Testis (tissue), 2 donors: ENCODE results near the gene SUV39H1.

Source experiments
- POLR2A ChIP-seq: fragments of 450-650 bp; IDR thresholded peaks from one replicate; pipeline ENCODE4 v1.6.1; 2017; ENCODE audit warnings: antibody characterized with exemption, mild to moderate bottlenecking, moderate library complexity
- TF ChIP-seq, protein P1 (sequence below), 3 experiments: fragments of 450-650 bp in 2 of 3; fragments of 200-600 bp in 1 of 3; sonication (generic) in 1 of 3; IDR thresholded peaks; one replicate each; pipeline ENCODE4 v1.5.1; 2016 to 2019; ENCODE audit warnings: antibody characterized with exemption in 3 of 3, mild to moderate bottlenecking in 2 of 3, moderate library complexity in 1 of 3

GRCh38 chrX:48737940-48738339 lies 41.4 kb downstream of the SUV39H1 start:
- TF ChIP-seq, protein P1, sequence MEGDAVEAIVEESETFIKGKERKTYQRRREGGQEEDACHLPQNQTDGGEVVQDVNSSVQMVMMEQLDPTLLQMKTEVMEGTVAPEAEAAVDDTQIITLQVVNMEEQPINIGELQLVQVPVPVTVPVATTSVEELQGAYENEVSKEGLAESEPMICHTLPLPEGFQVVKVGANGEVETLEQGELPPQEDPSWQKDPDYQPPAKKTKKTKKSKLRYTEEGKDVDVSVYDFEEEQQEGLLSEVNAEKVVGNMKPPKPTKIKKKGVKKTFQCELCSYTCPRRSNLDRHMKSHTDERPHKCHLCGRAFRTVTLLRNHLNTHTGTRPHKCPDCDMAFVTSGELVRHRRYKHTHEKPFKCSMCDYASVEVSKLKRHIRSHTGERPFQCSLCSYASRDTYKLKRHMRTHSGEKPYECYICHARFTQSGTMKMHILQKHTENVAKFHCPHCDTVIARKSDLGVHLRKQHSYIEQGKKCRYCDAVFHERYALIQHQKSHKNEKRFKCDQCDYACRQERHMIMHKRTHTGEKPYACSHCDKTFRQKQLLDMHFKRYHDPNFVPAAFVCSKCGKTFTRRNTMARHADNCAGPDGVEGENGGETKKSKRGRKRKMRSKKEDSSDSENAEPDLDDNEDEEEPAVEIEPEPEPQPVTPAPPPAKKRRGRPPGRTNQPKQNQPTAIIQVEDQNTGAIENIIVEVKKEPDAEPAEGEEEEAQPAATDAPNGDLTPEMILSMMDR (IDR thresholded peaks at IDR 0.05) = no peak
- TF ChIP-seq POLR2A = no peak
